GM21515 (cell line): ENCODE measurements around the gene CAMP.
"Not testable (repeated sequence)": the region's sequence is repeated elsewhere in the genome, so short reads cannot be mapped to it uniquely, and the experiment has no call there.

Source experiments
- ATAC-seq: cut with Tn5 transposase; IDR thresholded peaks from one replicate; pipeline ENCODE4 v1.9.1; 2021; ENCODE audit not compliant: unreplicated experiment

Gene CAMP

DNA sequence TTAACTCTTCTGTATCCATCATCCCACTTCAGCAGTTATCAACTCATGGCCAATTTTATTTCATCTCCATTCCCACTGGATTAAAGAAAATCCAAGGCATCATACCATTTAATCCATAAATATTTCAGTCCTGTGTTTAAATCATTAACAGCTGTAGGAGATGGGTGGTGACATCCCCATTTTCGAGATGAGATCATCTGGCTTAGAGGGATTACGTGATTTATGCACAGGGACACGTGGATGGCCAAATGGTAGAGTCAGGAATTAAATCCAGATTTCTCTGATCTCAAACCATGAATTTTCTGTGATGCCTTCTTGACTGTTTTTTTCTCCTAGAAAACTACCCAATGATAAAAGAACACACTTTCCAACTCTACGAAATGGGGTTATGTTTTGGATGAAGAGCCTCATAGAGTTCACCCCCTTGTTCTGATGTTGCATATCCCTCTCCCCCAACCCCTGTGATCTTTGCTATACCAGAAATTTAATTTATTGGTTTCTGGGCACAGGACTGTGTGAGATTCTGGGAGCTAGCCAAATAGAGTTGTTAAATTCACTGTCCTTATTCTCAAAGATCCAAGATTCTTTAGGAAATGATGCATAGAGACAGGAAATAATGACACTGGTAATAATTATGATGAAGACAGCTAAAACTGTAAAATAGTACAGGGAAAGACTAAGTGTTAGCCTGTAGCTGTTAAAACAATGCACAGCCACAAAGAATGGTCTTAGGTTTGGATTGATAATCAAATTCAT is 25.0 kb downstream of the CAMP start:
- ATAC-seq, result no peak

DNA sequence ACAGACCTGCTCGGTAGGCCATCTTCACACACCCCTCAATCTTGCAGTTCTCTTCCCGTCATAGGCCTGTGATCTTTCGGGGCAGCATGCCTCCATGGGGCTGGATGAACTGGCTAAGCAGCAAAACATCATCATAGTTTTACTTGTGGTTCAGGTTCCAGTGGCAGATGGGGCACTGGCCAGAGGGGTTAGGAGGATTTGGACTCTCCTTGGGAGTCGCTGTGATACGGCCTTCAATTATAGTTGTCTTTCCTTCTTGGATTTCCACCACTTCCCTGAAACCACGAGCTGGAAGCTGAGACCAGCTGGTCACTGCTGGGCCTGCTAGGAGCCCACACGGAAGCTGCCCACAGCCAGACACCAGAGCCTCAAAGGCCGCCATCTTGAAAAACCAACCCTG is 33.3 kb downstream of the CAMP start:
- no peak for ATAC-seq

DNA sequence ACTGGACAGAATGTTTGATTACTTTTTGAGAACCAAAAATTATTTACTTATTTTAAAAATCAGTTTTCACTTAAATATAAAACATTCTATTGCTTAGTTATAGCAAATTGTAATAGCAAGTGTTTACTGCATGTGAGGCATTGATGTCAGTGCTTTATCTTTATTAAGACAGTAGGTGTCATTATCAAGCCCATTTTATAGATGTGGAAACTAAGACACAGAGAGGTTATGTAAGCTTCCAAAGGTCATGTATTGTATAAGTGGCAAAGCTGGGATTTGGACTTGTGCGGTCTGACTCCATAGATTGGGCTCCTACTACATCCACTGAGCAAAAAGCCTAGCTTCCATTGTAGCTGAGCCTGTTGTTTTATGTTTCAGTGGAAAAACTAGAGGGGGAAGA is 35.2 kb downstream of the CAMP start:
- no peak for ATAC-seq

DNA sequence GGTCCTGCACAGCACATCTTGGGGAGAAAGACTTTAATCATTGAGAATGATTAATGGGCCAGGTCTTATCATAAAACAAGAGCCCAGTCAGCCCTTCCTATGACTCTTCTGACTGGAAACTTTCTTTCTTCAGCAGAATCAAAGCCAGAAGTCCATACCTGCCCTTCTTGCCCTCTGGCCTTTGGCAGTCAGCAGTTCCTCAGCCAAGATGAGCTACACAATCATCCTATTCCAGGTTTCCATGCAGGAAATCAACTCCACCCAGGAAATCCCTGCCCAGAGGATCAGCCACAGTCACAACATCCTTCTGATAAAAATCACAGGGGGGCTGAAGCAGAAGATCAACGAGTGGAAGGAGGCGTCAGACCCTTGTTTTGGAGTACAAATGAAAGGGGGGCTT is 44.5 kb downstream of the CAMP start:
- ATAC-seq, result no peak

DNA sequence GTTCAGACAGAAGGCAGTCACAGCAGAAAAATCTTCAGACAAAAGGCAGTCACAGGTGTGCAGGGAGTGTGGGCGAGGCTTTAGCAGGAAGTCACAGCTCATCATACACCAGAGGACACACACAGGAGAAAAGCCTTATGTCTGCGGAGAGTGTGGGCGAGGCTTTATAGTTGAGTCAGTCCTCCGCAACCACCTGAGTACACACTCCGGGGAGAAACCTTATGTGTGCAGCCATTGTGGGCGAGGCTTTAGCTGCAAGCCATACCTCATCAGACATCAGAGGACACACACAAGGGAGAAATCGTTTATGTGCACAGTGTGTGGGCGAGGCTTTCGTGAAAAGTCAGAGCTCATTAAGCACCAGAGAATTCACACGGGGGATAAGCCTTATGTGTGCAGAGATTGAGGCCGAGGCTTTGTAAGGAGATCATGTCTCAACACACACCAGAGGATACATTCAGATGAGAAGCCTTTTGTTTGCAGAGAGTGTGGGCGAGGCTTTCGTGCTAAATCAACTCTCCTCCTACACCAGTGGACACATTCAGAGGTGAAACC is 45.2 kb downstream of the CAMP start:
- no peak for ATAC-seq

DNA sequence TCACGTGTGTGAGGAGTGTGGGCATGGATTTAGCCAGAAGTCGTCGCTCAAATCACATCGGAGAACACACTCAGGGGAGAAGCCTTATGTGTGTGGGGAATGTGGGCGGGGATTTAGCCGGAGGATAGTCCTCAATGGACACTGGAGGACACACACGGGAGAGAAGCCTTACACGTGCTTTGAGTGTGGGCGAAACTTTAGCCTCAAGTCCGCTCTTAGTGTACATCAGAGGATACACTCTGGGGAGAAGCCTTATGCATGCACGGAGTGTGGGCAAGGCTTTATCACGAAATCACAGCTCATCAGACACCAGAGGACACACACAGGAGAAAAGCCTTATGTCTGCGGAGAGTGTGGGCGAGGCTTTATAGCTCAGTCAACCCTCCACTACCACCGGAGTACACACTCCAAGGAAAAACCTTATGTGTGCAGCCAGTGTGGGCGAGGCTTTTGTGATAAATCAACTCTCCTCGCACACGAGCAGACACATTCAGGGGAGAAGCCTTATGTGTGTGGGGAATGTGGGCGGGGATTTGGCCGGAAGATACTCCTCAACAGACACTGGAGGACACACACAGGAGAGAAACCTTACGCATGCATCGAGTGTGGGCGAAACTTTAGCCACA is 45.8 kb downstream of the CAMP start:
- no peak for ATAC-seq

DNA sequence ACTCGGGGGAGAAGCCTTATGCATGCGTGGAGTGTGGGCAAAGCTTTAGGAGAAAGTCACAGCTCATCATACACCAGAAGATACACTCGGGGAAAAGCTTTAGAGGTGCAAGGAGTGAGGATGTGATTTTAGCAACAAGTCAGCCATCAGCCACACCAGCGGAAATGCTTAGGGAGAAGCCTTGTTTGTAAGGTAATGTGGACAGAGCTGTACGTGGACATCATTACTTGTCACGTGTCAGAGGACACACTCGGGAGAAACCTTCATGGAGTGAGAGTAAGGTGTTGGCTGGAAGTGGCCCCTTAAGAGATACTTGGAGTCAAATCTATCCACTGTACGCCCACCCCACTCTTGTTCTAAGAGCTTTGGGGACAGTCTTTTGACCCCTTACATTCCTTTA is 46.3 kb downstream of the CAMP start:
- no peak for ATAC-seq

DNA sequence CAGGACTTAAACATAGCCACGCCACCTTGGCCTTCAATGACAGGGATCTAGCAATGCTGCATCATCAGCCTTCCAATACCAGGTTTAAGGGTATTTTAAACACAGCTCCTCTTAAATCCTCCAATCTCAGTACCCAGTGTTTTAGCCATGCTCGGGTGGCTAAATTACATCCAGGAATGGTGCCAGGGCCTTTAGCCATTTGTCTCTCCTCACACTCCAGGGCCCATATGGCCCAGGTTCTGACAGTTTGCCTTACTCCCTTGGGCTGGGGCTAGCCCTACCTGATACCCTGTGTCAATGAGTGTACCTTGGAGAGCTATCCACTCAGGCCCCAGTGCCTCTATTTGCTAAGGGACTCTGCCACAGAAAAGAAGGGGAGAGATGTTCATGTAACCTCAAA is 47.0 kb downstream of the CAMP start:
- ATAC-seq, result no peak

DNA sequence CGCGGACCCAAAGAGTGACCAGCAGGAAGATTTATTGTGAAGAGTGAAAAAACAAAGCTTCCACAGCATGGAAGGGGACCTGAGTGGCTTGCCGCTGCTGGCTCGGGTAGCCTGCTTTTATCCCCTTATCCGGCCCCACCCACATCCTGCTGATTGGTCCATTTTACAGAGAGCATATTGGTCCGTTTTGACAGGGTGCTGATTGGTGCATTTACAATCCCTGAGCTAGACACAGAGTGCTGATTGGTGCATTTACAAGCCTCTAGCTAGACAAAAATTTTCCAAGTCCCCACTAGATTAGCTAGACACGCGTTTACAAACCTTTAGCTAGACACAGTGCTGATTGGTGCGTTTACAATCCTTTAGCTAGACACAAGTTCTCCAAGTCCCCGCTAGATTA is 47.9 kb downstream of the CAMP start:
- not testable (repeated sequence) for ATAC-seq

DNA sequence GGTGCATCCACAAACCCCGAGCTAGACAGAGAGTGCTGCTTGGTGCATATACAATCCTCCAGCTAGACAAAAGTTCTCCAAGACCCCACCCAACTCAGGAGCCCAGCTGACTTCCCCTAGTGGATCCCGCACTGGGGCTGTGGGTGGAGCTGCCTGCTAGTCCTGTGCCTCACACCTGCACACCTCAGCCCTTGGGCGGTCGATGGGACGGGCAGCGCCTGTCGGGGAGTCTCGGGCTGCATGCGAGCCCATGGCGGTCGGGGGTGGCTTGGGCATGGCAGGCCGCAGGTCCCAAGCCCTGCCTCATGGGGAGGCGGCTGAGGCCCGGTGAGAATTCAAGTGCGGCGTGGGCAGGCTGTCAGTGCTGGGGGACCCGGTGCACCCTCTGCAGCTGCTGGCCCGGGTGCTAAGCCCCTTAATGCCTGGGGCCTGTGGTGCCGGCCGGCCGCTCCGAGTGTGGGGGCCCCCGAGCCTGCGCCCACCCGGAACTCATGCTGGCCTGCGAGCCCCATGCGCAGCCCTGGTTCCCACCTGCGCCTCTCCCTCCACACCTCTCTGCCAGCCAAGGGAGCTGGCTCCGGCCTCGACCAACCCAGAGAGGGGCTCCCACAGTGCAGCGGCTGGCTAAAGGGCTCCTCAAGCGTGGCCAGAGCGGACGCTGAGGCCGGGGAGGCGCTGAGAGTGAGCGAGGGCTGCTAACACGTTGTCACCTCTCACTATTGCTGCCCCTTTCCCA is 48.6 kb downstream of the CAMP start:
- no peak for ATAC-seq

DNA sequence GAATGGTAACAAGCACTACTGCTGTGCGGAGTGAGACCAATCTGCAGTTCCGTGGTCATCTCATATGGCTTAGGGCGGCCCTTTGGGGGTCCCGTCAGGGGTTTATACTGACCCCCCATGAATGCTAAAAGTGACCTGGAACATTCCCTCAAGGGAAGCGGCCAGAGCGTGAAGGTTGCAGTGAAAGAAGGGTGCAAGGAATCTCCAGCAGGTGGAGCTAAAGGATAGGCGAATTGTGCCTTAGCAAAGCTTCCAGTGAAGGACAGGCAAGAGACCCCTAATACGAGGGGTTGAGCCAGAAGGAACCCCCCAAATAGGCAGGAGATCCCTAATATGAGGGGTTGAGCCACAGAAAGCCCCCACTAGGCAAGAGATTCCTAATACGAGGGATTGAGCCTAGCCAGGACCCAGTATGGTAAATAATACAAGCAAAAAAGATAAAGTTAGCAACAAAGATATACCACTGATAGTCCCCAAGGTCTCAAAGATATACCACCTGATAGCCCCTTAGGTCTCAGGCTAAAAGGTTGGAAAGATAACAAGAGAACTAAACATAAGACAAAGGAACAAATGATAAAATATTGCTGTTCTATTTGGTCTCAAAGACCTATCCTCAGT is 50.4 kb downstream of the CAMP start:
- no peak for ATAC-seq

DNA sequence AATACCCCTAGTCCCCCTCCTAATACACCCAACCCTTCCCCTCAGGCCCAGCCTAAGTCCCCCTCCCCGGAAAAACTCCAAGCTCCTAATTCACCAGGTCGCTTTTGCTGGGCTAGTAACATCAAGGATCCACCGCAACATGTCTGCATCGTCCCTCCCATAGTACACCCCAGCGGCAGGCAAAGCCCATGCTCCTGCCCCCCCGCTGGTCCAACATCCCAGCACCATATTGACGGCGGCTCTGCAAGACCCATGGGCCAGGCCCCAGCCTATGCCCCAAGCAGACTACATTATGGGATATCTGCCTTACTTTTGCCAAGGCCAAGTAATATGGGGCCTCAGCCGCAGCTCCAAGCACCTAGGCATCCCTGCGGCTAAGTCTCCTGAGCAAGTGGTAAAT is 51.2 kb downstream of the CAMP start:
- no peak for ATAC-seq
